CD4-positive, alpha-beta T cell (primary cell): ENCODE measurements around the gene ZNG1B. TPM values are rescaled to one million over a fixed set of nuclear protein-coding genes. Genes with fewer than 3 reads are reported as not detected.
"Not testable (repeated sequence)": the region's sequence is repeated elsewhere in the genome, so short reads cannot be mapped to it uniquely, and the experiment has no call there.

Source experiments
- ATAC-seq: fragments of 200-7000 bp; cut with Tn5 transposase; one replicate; pipeline ENCODE4 v1.10.0; 2022; ENCODE audit warnings: mild to moderate bottlenecking; ENCODE audit not compliant: poor library complexity
- CTCF ChIA-PET: fragments of 350-600 bp; sonication (Branson Sonifier 250); formaldehyde crosslinking; loops from one replicate; lab custom pipeline; 2021; ENCODE audit warnings: antibody characterized with exemption, inconsistent platforms; lab: Charles Lee
- POLR2A ChIA-PET: fragments of 350-600 bp; sonication (Branson Sonifier 250); formaldehyde crosslinking; loops from one replicate; lab custom pipeline; 2021; ENCODE audit warnings: antibody characterized with exemption, inconsistent platforms; lab: Charles Lee
- DNase-seq, 14 experiments: peaks; one replicate each; pipeline ENCODE4 v3.0.0-alpha.2; 2013 to 2020; ENCODE audit warnings: mixed read lengths in 2 of 14
- H3K27ac ChIP-seq, 2 donors: one replicate each; pipeline versions ENCODE4 v1.5.1 to v1.7.0; 2013; ENCODE audit warnings: low read length in 2 of 2, low read depth in 1 of 2, mild to moderate bottlenecking in 1 of 2
- H3K27me3 ChIP-seq, 2 experiments: 1 replicate in 1 of 2; 2 replicates in 1 of 2; pipeline versions ENCODE4 v1.6.1 to v1.7.0; 2013; ENCODE audit warnings: low read length in 2 of 2, control low read depth in 1 of 2, mild to moderate bottlenecking in 1 of 2, moderate library complexity in 1 of 2; ENCODE audit not compliant: insufficient read depth in 2 of 2, control insufficient read depth in 1 of 2
- H3K36me3 ChIP-seq: one replicate; pipeline ENCODE4 v1.6.1; 2013; ENCODE audit warnings: low read length, control low read depth; ENCODE audit not compliant: insufficient read depth
- H3K4me1 ChIP-seq: one replicate; pipeline ENCODE4 v1.6.1; 2013; ENCODE audit warnings: low read length, control low read depth; ENCODE audit not compliant: insufficient read depth
- H3K4me3 ChIP-seq: one replicate; pipeline ENCODE4 v1.5.1; 2013; ENCODE audit warnings: mild to moderate bottlenecking, low read length, moderate library complexity
- H3K9me3 ChIP-seq, 2 experiments: 1 replicate in 1 of 2; 2 replicates in 1 of 2; pipeline versions ENCODE4 v1.6.1 to v1.7.0; 2013; ENCODE audit warnings: low read length in 2 of 2, mild to moderate bottlenecking in 2 of 2, control low read depth in 1 of 2, moderate library complexity in 1 of 2; ENCODE audit not compliant: control insufficient read depth in 1 of 2, insufficient read depth in 1 of 2
- H3K27ac Mint-ChIP-seq: one replicate; pipeline ENCODE4 v1.8.0; 2020; ENCODE audit warnings: mixed read lengths
- H3K27me3 Mint-ChIP-seq: one replicate; pipeline ENCODE4 v1.8.0; 2021; ENCODE audit warnings: mixed read lengths
- H3K36me3 Mint-ChIP-seq: one replicate; pipeline ENCODE4 v1.8.0; 2021; ENCODE audit warnings: low read depth, mixed read lengths
- H3K4me1 Mint-ChIP-seq: one replicate; pipeline ENCODE4 v1.8.0; 2021; ENCODE audit warnings: low read depth, mixed read lengths
- H3K4me3 Mint-ChIP-seq: one replicate; pipeline ENCODE4 v1.8.0; 2020; ENCODE audit warnings: mild to moderate bottlenecking, mixed read lengths
- H3K9me3 Mint-ChIP-seq: one replicate; pipeline ENCODE4 v1.8.0; 2020; ENCODE audit warnings: mixed read lengths
- intact Hi-C, 2 experiments: fragments of 100-400 bp; cut with DNase I in 1 of 2; cut with micrococcal nuclease in 1 of 2; formaldehyde crosslinking; loops; one replicate each; pipeline versions ENCODE4 v1.15.1 to v1.9.0; 2023 to 2025; cut with DNase I, micrococcal nuclease
- total RNA-seq, 174 experiments: library from RNA in 2 of 174; stranded (reverse) in 2 of 174; gene quantifications; one replicate each; pipeline ENCODE4 v1.2.3 and lab custom pipeline; 2021 to 2026

ZNG1B gene
- total RNA-seq, 2 experiments from 2014 or later, result 33.9 to 34.2 TPM

GRCh38 chr2:113510913-113511312, 73.4 kb downstream of the ZNG1B start:
- H3K27ac Mint-ChIP-seq, H3K27ac ChIP-seq, DNase-seq, H3K9me3 ChIP-seq, CTCF ChIA-PET, H3K4me3 ChIP-seq, ATAC-seq, H3K4me3 Mint-ChIP-seq, H3K36me3 ChIP-seq, H3K4me1 Mint-ChIP-seq, H3K4me1 ChIP-seq, H3K27me3 ChIP-seq, POLR2A ChIA-PET, H3K9me3 Mint-ChIP-seq, intact Hi-C loops, H3K36me3 Mint-ChIP-seq: not testable (repeated sequence)
- peaks cover 21% of the 10 kb centered on the region for H3K27me3 Mint-ChIP-seq

GRCh38 chr2:113511859-113512258, 74.4 kb downstream of the ZNG1B start:
- H3K4me3 ChIP-seq, POLR2A ChIA-PET, ATAC-seq, intact Hi-C loops, H3K4me1 Mint-ChIP-seq, DNase-seq, CTCF ChIA-PET, H3K36me3 ChIP-seq, H3K27ac Mint-ChIP-seq, H3K36me3 Mint-ChIP-seq, H3K9me3 Mint-ChIP-seq, H3K27ac ChIP-seq, H3K4me3 Mint-ChIP-seq, H3K9me3 ChIP-seq, H3K4me1 ChIP-seq, H3K27me3 ChIP-seq: not testable (repeated sequence)
- H3K27me3 Mint-ChIP-seq, result peaks cover 21% of the 10 kb centered on the region

- H3K4me3 Mint-ChIP-seq, H3K9me3 Mint-ChIP-seq, ATAC-seq, H3K4me3 ChIP-seq, H3K4me1 ChIP-seq, H3K36me3 ChIP-seq, H3K9me3 ChIP-seq, H3K27ac Mint-ChIP-seq, intact Hi-C loops, H3K36me3 Mint-ChIP-seq, DNase-seq, H3K4me1 Mint-ChIP-seq, POLR2A ChIA-PET, CTCF ChIA-PET, H3K27ac ChIP-seq, H3K27me3 ChIP-seq, H3K27me3 Mint-ChIP-seq: not testable (repeated sequence)
Observed at GRCh38 chr2:113515457-113515856, 78.0 kb downstream of the ZNG1B start.

- H3K27me3 ChIP-seq, CTCF ChIA-PET, intact Hi-C loops, H3K4me1 ChIP-seq, H3K4me3 Mint-ChIP-seq, H3K27ac ChIP-seq, ATAC-seq, H3K27ac Mint-ChIP-seq, H3K4me3 ChIP-seq, POLR2A ChIA-PET, H3K27me3 Mint-ChIP-seq, DNase-seq, H3K36me3 ChIP-seq, H3K4me1 Mint-ChIP-seq, H3K36me3 Mint-ChIP-seq, H3K9me3 Mint-ChIP-seq, H3K9me3 ChIP-seq: not testable (repeated sequence)
Observed at GRCh38 chr2:113515995-113516394, 78.5 kb downstream of the ZNG1B start.

- H3K4me3 Mint-ChIP-seq, intact Hi-C loops, H3K27ac ChIP-seq, H3K9me3 Mint-ChIP-seq, CTCF ChIA-PET, H3K9me3 ChIP-seq, H3K27ac Mint-ChIP-seq, H3K27me3 ChIP-seq, DNase-seq, H3K4me3 ChIP-seq, POLR2A ChIA-PET, ATAC-seq, H3K27me3 Mint-ChIP-seq, H3K4me1 ChIP-seq, H3K36me3 Mint-ChIP-seq, H3K4me1 Mint-ChIP-seq, H3K36me3 ChIP-seq: not testable (repeated sequence)
Observed at GRCh38 chr2:113517025-113517424, 79.5 kb downstream of the ZNG1B start.

GRCh38 chr2:113520837-113521236, 83.3 kb downstream of the ZNG1B start:
- CTCF ChIA-PET, H3K27ac ChIP-seq, H3K4me3 ChIP-seq, H3K4me1 ChIP-seq, H3K36me3 Mint-ChIP-seq, intact Hi-C loops, H3K4me1 Mint-ChIP-seq, H3K4me3 Mint-ChIP-seq, H3K9me3 Mint-ChIP-seq, H3K27me3 Mint-ChIP-seq, H3K36me3 ChIP-seq, DNase-seq, POLR2A ChIA-PET, H3K27me3 ChIP-seq, H3K9me3 ChIP-seq, ATAC-seq, H3K27ac Mint-ChIP-seq: not testable (repeated sequence)

DNA sequence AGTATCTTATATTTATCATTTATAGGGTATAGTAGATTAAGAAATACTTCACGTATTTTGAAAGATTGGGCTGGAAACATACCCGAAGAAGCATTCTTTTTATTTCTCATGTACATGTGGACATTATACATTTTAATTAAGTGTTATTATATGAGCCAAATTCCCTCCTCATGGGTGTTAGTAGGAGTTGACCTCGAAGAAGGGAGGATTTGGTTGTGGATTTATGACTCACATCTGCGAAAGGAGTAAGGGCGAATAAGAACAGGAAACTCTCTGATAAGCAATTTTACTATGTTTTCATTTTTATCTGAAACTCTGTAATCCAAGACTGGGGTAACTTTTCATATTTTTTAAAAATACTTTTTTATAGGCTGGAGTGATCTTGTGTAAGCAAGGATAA, 84.0 kb downstream of the ZNG1B start:
- DNase-seq, H3K4me1 Mint-ChIP-seq, H3K4me3 ChIP-seq, H3K4me1 ChIP-seq, H3K27ac Mint-ChIP-seq, H3K27me3 ChIP-seq, H3K27ac ChIP-seq, H3K9me3 ChIP-seq, POLR2A ChIA-PET, H3K36me3 ChIP-seq, CTCF ChIA-PET, intact Hi-C loops, H3K4me3 Mint-ChIP-seq, ATAC-seq, H3K9me3 Mint-ChIP-seq, H3K27me3 Mint-ChIP-seq, H3K36me3 Mint-ChIP-seq: not testable (repeated sequence)
